OCI-LY1 (cell line): Measurements from ENCODE around the gene XPO4.
"Not testable (repeated sequence)": the region's sequence is repeated elsewhere in the genome, so short reads cannot be mapped to it uniquely, and the experiment has no call there.

Experiments used
- H2AFZ ChIP-seq: fragments of 200-600 bp; sonication (generic), shearing (Covaris generic); 2 replicates; pipeline ENCODE4 v1.6.0; 2014; ENCODE audit warnings: antibody characterized with exemption, mild to moderate bottlenecking, low read length
- H3F3A ChIP-seq: fragments of 200-600 bp; sonication (generic), shearing (Covaris generic); 2 replicates; pipeline ENCODE4 v1.6.0; 2014; ENCODE audit warnings: mild to moderate bottlenecking, antibody characterized with exemption, low read length, moderate library complexity; ENCODE audit not compliant: insufficient read depth
- H3K27ac ChIP-seq: fragments of 200-600 bp; sonication (generic); 2 replicates; pipeline ENCODE4 v1.5.1; 2014; ENCODE audit warnings: low read length, mixed run types, mild to moderate bottlenecking, low read depth; ENCODE audit not compliant: poor library complexity, severe bottlenecking
- H3K27me3 ChIP-seq: fragments of 200-600 bp; sonication (generic); 2 replicates; pipeline ENCODE4 v1.6.0; 2014; ENCODE audit warnings: antibody characterized with exemption, mild to moderate bottlenecking, low read length, moderate library complexity; ENCODE audit not compliant: insufficient read depth
- H3K36me3 ChIP-seq: fragments of 200-600 bp; sonication (generic); 2 replicates; pipeline ENCODE4 v1.6.1; 2014; ENCODE audit warnings: mild to moderate bottlenecking, antibody characterized with exemption, low read length, moderate library complexity, mixed read lengths; ENCODE audit not compliant: insufficient read depth
- H3K4me1 ChIP-seq: fragments of 200-600 bp; sonication (generic); 2 replicates; pipeline ENCODE4 v1.5.1; 2014; ENCODE audit warnings: mild to moderate bottlenecking, low read length, moderate library complexity; ENCODE audit not compliant: insufficient read depth, severe bottlenecking
- H3K4me2 ChIP-seq: fragments of 200-600 bp; sonication (generic), shearing (Covaris generic); 2 replicates; pipeline ENCODE4 v1.6.1; 2014; ENCODE audit warnings: low read length
- H3K4me3 ChIP-seq: fragments of 200-600 bp; sonication (generic); 2 replicates; pipeline ENCODE4 v1.5.1; 2014; ENCODE audit warnings: low read length, low read depth, mild to moderate bottlenecking, mixed read lengths; ENCODE audit not compliant: poor library complexity, severe bottlenecking
- H3K79me2 ChIP-seq: fragments of 200-600 bp; shearing (Covaris generic); 2 replicates; pipeline ENCODE4 v1.6.1; 2016; ENCODE audit warnings: mixed run types, low read length, mixed read lengths; ENCODE audit not compliant: insufficient read depth
- H3K9ac ChIP-seq: fragments of 200-600 bp; sonication (generic), shearing (Covaris generic); 2 replicates; pipeline ENCODE4 v1.6.1; 2014; ENCODE audit warnings: mild to moderate bottlenecking, low read length, mixed read lengths
- H3K9me2 ChIP-seq: fragments of 200-600 bp; sonication (generic), shearing (Covaris generic); 2 replicates; pipeline ENCODE4 v1.6.1; 2014; ENCODE audit warnings: low read depth, mild to moderate bottlenecking, low read length, mixed read lengths
- H3K9me3 ChIP-seq: fragments of 200-600 bp; shearing (Covaris generic); 2 replicates; pipeline ENCODE4 v1.6.1; 2014; ENCODE audit warnings: low read length, mixed read lengths
- H4K20me1 ChIP-seq: fragments of 200-600 bp; sonication (generic), shearing (Covaris generic); 2 replicates; pipeline ENCODE4 v1.6.0; 2016; ENCODE audit warnings: mild to moderate bottlenecking, low read length; ENCODE audit not compliant: insufficient read depth
- EZH2 ChIP-seq: fragments of 200-600 bp; sonication (generic), shearing (Covaris generic); IDR thresholded peaks from 2 replicates; pipeline ENCODE4 v1.8.0; 2017; ENCODE audit warnings: borderline replicate concordance, mixed run types, mild to moderate bottlenecking, antibody characterized with exemption, low read length, moderate library complexity, mixed read lengths
- TF ChIP-seq, protein P1 (sequence below): fragments of 200-600 bp; sonication (generic), shearing (Covaris generic); IDR thresholded peaks from 2 replicates; pipeline ENCODE4 v1.5.1; 2017; ENCODE audit warnings: mild to moderate bottlenecking, antibody characterized with exemption, low read length, moderate library complexity, mixed read lengths

XPO4 gene

DNA sequence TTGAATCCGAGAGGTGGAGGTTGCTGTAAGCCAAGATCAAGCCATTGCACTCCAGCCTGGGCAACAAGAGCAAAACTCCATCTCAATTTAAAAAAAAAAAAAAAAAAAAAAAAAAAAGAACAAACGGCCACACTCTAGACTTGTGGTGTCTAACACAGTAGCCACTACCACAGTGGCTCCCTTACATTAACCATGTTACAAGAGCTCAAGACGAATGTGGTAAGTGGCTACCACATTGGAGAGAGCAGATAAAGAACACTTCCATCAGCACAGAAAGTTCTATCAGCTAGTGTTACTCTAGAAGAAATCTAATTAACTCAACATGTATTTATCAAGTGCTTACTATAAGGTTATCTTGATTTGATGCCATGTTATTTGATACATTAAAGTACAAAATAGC, 11.5 kb downstream of the XPO4 start:
- Histone ChIP-seq H3K36me3 (peaks cover 32% of the 10 kb centered on the region), H3F3A (no peaks in the 10 kb centered on the region), H3K9me3 (no peaks in the 10 kb centered on the region), H2AFZ (no peak overlapping the region), H3K79me2 (peaks cover 97% of the 10 kb centered on the region), H4K20me1 (no peaks in the 10 kb centered on the region), H3K27me3 (no peaks in the 10 kb centered on the region), H3K4me3 (no peak overlapping the region), H3K9ac (no peak overlapping the region), H3K4me2 (no peak overlapping the region), H3K9me2 (no peaks in the 10 kb centered on the region), H3K27ac (no peak overlapping the region), H3K4me1 (no peaks in the 10 kb centered on the region)
- TF ChIP-seq, protein P1, sequence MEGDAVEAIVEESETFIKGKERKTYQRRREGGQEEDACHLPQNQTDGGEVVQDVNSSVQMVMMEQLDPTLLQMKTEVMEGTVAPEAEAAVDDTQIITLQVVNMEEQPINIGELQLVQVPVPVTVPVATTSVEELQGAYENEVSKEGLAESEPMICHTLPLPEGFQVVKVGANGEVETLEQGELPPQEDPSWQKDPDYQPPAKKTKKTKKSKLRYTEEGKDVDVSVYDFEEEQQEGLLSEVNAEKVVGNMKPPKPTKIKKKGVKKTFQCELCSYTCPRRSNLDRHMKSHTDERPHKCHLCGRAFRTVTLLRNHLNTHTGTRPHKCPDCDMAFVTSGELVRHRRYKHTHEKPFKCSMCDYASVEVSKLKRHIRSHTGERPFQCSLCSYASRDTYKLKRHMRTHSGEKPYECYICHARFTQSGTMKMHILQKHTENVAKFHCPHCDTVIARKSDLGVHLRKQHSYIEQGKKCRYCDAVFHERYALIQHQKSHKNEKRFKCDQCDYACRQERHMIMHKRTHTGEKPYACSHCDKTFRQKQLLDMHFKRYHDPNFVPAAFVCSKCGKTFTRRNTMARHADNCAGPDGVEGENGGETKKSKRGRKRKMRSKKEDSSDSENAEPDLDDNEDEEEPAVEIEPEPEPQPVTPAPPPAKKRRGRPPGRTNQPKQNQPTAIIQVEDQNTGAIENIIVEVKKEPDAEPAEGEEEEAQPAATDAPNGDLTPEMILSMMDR, result no peak
- no peak for TF ChIP-seq EZH2

DNA sequence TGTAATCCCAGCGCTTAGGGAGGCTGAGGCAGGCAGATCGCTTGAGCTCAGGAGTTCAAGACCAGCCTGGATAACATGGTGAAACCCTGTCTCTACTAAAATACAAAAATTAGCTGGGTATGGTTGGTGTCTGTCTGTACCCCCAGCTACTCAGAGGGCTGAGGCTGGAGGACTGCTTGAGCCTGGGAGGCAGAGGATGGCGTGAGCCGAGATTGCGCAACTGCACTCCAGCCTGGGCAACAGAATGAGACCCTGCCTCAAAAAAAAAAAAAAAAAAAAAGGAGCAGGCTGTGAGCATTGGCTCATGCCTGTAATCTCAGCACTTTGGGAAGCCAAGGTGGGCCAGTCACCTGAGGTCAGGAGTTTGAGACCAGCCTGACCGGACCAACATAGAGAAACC, 12.0 kb downstream of the XPO4 start:
- H4K20me1 ChIP-seq, result not testable (repeated sequence)

DNA sequence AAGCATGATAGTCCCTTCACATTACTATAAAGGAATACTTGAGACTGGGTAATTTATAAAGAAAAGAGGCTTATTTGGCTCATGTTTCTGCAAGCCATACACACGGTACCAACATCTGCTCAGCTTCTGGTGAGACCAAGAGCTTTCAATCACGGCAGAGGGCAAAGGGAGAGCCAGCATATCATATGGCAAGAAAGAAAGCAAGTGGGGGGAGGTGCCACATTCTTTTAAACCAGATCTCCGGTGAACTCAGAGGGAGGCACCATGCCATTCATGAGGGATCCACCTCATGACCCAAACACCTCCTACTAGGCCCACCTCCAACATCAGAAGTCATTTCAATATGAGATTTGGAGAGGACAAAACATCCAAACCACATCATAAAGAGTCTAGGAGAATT, 20.3 kb downstream of the XPO4 start:
- TF ChIP-seq, protein P1, result no peak
- no peak for TF ChIP-seq EZH2
- H3F3A ChIP-seq, result no peaks in the 10 kb centered on the region
- H3K9ac ChIP-seq, result no peak overlapping the region
- H3K36me3 ChIP-seq, result peaks cover 22% of the 10 kb centered on the region
- no peak overlapping the region for H3K4me2 ChIP-seq
- H2AFZ ChIP-seq, result no peak overlapping the region
- no peaks in the 10 kb centered on the region for H3K27me3 ChIP-seq
- no peaks in the 10 kb centered on the region for H3K9me3 ChIP-seq
- no peaks in the 10 kb centered on the region for H4K20me1 ChIP-seq
- no peak overlapping the region for H3K27ac ChIP-seq
- no peaks in the 10 kb centered on the region for H3K9me2 ChIP-seq
- no peak overlapping the region for H3K4me3 ChIP-seq
- no peaks in the 10 kb centered on the region for H3K4me1 ChIP-seq
- H3K79me2 ChIP-seq, result peaks cover 95% of the 10 kb centered on the region

More for the DNA sequence above, 12.0 kb downstream of the XPO4 start:
- not testable (repeated sequence) for H3K4me1 ChIP-seq, H3K9me2 ChIP-seq, H3K9me3 ChIP-seq, H3F3A ChIP-seq, H3K27me3 ChIP-seq, H3K4me2 ChIP-seq, H3K9ac ChIP-seq, H3K4me3 ChIP-seq, H2AFZ ChIP-seq, H3K27ac ChIP-seq
- Histone ChIP-seq H3K36me3 (peaks cover 32% of the 10 kb centered on the region), H3K79me2 (peaks cover 97% of the 10 kb centered on the region)

DNA sequence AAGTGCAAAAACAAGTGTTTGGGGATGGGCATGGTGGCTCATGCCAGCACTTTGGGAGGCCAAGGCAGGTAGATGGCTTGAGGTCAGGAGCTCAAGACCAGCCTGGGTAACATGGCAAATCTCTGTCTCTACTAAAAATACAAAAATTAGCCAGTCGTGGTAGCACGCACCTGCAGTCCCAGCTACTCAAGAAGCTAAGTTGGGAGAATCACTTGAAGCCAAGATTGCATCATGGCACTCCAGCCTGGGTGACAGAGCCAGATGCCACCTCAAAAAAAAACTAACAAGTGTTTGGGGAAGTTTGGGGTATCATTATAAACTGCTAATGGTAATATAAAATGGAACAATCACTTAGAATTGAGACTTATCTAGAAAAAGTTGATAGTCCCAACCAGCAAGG, 24.6 kb downstream of the XPO4 start:
- Histone ChIP-seq H3K9me3 (no peaks in the 10 kb centered on the region), H4K20me1 (no peaks in the 10 kb centered on the region), H3K9ac (no peak overlapping the region), H3F3A (no peaks in the 10 kb centered on the region), H3K4me3 (no peak overlapping the region), H3K4me1 (no peaks in the 10 kb centered on the region), H3K27ac (no peak overlapping the region), H3K9me2 (no peaks in the 10 kb centered on the region), H2AFZ (no peak overlapping the region), H3K27me3 (no peaks in the 10 kb centered on the region), H3K36me3 (peaks cover 8% of the 10 kb centered on the region; the same call in 1 of the 2 replicates), H3K4me2 (no peak overlapping the region), H3K79me2 (peaks cover 93% of the 10 kb centered on the region)
- TF ChIP-seq EZH2, result no peak
- TF ChIP-seq, protein P1, result no peak

DNA sequence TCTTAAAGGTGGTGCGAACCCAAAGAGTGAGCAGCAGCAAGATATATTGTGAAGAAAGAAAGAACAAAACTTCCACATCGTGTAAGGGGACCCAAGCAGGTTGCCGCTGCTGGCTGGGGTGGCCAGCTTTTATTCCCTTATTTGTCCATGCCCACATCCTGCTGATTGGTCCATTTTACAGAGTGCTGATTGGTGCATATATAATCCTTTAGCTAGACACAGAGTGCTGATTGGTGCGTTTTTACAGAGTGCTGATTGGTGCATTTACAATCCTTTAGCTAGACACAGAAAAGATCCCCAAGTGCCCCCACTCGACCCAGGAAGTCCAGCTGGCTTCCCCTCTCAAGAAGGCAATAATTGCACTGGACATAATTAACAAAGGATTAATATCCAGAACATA, 25.7 kb downstream of the XPO4 start:
- not testable (repeated sequence) for H3K4me3 ChIP-seq, H3K9ac ChIP-seq, H3F3A ChIP-seq, H3K9me3 ChIP-seq, H3K36me3 ChIP-seq, H3K27me3 ChIP-seq, H3K9me2 ChIP-seq, H3K4me1 ChIP-seq, H3K4me2 ChIP-seq, H2AFZ ChIP-seq, H4K20me1 ChIP-seq, H3K27ac ChIP-seq
- peaks cover 94% of the 10 kb centered on the region for H3K79me2 ChIP-seq

DNA sequence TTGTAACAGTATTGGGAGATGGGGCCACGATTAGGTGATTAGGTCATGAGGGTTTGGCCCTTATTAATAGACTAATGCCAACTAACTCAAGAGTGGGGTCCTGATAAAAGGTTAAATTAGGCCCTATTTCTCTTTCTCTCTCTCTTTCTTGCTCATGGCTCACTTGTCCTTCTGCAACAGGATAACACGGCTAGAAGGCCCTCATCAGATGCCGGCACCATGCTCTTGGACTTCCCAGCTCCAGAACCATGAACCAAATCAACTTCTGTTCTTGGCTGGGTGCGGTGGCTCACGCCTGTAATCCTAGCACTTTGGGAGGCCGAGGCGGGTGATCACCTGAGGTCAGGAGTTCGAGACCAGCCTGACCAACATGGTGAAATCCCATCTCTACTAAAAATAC, 28.1 kb downstream of the XPO4 start:
- not testable (repeated sequence) for H3F3A ChIP-seq, H3K27me3 ChIP-seq, H3K9me2 ChIP-seq, H3K9ac ChIP-seq, H3K4me3 ChIP-seq, H3K4me2 ChIP-seq, H3K36me3 ChIP-seq, H3K4me1 ChIP-seq, H3K27ac ChIP-seq, H3K9me3 ChIP-seq, H2AFZ ChIP-seq, H4K20me1 ChIP-seq
- H3K79me2 ChIP-seq, result peaks cover 89% of the 10 kb centered on the region
